ENCODE data around the gene NIPAL4.

Gene NIPAL4

DNA sequence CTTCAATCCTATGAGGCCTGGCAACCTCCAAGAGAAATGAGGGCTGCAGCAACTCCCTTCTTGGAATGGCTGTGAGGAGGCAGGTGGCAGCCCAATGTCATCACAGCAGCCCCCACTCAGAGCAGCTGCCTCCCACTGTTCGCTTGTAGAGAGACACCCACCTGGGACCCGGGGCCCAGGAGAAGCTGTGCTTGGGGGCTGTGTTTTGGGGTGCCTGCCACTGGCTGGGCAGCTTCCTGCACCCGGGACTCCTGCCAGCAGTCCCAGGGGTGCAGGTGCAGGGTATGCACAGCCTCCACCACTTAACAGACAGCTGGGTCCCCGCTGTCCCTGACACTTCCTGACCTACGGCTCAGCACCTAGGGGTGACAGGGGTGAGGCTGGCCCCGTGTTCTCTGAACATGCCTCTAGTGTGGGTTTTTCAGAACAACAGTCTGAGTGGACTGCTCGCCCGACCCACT is 26.2 kb downstream of the NIPAL4 start:
- no peak for DNase-seq

DNA sequence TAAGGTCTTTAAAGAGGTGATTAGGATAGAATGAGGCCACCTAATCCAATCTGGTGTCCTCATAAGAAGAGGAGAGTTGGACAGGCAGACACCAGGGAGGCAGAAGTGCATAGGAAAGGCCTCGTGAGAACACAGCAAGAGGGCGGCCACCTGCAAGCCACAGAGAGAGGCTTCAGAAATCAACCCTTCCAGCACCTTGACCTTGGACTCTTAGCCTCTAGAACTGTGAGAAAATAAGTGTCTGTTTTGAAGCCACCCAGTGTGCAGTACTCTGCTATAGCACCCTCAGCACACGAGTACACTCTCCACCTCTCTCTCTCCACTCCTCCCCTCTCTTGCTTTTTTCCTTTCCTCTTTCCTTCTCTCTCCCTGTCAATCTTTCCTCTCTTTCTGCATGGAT is 26.8 kb downstream of the NIPAL4 start:
- no peak for DNase-seq

DNA sequence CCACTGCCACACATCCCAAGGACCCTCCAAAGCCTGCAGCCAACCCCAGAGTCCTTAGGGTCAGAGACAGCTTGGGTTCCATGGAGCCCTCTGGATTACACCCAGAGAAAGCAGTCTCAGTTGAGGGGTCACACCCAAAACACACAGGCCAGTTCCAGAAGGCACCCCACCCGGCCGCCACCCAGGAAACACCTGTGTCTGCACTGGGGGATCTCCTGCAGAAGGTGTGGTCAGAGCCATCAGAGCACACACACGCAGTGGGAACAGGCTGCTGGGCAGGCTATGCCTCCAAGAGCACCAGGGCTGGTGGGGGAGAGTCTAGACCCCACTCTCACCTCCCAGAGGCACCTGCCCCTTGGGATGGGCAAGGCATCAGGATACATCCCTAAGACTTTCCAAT is 27.3 kb downstream of the NIPAL4 start:
- no peak for DNase-seq

DNA sequence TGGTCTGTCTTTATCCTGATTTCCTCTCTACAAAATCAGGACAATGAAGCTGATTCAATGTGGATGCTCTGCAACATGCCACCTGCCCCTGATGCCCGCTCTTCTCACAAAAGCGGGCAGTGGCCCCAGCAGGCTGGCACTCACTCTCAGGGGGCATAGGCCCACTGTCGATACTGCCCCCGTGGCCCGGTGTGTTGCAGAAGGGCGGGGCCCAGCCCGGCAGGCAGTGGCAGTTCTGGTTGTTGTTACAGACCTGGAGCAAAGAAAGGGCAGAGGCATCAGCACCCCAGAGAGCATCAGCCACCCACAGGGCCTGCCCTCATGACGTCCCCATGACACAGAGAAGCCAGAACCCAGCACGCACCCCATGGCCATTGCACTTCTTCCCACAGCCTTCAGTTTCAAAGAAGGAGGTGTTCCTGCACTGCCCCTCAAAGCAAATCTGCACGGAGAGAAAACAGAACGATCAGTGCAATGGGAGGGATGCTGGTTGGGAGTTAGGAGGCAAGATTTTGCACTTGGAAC is 31.5 kb downstream of the NIPAL4 start:
- no peak for DNase-seq

DNA sequence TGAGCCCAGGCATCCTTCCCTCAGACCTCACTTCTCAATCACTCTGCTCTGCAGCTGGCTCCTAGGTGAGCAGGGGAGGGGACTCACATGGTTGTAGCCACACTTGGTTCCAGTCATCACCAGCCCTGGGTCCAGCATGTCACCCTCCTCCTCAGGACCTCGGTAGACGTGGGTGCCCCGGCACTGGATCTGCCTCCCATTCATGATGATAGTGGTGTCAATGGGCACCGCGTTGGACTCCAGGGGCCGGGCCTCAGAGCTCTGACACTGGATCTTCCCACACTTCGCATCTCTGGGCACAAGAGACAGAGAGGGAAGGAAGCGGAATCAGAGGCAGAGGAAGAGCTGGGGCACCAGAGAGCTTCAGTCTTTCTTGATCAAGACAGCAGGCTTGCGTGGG is 32.9 kb downstream of the NIPAL4 start:
- DNase-seq = no peak

DNA sequence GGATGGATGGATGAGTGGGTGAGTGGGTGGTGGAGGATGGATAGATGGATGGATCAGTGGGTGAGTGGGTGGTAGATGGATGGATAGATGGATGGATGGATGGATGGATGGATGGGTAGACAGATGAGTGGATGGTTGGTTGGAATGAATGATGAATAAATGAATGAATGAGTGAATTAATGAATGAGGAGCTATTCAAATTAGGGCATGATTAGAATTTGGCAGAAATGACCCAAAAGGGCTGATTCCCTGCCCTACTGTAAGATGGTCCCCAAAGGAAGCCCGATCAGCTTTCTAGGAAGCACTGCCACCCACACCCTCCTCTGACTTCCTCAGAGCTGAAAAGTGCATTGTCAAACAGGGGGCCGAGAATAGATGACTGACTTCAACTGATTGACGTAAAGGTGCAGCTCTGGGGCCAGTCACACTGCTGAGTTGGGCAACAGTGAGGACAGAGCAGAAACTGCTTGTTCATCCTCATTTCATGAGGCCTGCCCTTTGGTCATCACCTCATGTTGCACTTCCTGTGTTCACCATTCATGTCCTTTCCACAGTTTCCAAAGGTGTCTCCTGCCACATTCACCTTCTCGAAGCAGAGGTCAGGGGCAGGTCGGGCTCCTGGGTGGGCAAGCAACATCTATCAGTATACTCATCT is 34.3 kb downstream of the NIPAL4 start:
- no peak for DNase-seq

DNA sequence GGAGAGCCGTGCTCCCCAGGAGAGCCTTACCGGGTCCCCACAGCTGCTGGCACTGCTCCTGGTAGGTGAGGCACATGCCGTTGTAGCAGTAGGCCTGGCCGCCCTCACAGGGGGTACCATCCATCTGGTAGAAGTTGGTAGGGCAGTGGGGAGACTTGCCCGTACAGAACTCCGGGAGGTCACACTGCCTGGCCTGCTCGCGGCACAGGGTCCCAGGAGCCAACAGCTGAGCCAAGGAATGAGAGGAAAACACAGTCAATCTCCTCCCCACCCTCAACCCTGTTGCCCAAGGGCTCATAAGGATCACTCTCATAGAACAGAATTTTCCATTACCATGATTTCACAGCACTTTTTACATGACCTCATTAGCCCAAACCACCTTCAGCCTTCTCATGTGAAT is 36.9 kb downstream of the NIPAL4 start:
- no peak for DNase-seq

DNA sequence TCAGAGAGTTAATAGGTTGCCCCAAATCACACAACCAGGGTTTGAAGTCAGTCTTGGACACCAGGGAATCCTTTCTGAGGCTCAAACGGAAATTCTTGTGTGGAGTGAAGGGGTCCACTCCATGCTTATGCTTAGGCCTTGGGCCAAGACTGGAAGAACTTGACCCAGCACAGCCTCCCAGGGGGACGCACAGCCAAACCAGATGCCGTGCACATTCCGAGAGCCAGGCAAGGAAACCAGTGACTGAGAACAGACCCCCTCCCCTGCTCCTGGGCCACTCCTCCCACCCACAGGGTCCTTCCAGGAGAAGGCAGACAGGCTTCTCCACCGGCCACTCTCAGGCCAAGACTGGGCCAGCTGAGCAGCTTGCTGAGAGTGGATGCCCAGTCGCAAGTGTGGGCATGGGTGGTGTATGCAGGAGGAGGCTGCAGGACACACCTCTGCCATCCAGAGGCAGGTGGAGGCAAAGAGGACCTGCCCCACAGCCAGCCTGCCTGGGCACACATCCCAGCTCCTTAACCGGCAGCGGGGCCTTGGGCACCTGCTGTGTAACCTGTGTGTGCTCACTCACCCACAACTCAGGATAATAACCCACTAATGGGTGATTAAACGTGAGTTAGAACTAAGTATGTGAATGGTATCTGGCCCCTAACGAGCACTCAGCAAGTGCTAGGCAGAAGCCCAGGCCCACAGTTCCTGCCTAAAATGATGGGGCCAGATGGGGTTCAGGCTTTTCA is 38.0 kb downstream of the NIPAL4 start:
- no peak for DNase-seq

DNA sequence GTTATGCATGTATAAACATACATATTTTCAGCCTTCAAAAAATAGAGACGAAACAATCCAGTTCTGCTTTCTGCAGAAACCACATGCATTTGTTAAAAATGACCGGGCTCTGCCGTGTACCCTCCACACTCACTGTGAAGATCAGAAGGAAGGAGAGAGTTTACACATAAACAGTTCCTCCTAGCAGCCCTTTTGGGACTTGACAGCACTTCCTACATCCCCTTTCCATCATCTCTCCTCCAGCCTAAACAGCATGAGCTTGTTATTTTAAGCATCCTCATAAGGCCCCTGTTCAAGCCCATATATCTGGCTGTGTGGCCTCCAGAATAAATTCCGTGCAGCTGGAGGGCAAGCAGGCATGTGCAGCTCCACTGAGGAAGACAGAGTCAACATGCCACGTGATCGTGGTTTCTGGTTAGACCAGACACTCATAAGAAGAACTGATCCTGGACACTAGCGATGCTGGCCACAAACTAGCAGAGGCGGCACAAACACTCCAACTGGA is 42.2 kb downstream of the NIPAL4 start:
- DNase-seq = peak; percentile 54

DNA sequence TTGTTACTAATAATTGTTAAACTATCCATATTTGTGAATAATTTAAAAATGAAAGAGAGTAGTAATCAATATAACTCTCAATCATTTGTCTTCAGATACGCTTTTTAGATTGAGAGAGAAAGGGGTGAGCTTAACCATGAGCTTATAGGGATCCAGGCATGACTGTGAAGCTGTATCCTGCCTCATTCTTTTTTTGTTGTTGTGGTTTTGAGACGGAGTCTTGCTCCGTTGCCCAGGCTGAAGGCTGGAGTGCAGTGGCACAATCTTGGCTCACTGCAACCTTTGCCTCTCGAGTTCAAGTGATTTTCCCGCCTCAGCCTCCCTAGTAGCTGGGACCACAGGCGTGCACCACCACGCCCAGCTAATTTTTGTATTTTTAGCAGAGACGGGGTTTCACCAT is 44.0 kb downstream of the NIPAL4 start:
- DNase-seq = no peak

DNA sequence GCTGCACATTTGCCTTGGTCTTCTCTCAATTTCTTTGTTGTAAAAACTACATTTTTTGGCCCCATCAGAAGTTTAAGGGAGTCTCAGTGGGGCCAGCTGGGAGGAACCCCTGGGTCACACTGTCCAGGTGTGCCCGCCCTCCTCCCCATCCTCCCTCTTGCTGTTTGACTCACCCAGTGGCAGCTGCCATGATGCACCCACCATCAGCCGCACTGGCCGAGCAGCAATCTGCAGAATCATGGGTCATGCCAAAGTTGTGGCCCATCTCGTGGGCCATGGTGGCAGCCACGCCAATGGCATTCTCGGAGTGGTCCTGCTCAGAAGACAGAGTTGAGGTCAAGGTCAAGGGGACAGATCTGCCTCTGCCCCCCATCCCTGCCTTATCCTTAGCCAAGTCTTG is 45.5 kb downstream of the NIPAL4 start:
- DNase-seq = no peak

DNA sequence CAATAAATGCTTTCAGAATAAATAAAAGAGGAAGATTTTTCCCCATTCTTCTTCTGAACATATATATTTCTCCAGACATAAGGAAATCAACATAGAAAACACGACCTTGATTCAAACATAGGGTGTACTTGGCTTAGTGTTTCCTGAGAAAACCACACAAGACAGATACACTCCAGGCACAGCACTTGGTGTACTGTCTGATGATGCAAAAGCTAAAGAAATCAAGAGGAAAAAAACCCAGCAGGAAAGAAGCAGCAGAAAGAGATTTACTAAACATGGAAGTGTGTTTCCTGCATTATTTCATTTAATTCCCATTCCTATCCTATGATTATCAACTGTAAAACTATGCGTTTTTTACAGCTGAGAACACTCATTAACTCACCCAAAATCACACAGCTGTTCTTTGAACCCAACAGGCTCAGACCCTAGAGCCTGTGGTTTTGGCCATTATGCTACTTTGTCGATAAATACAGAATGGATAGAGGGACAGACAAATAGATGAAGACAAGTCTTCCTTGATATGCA is 46.1 kb downstream of the NIPAL4 start:
- no peak for DNase-seq

DNA sequence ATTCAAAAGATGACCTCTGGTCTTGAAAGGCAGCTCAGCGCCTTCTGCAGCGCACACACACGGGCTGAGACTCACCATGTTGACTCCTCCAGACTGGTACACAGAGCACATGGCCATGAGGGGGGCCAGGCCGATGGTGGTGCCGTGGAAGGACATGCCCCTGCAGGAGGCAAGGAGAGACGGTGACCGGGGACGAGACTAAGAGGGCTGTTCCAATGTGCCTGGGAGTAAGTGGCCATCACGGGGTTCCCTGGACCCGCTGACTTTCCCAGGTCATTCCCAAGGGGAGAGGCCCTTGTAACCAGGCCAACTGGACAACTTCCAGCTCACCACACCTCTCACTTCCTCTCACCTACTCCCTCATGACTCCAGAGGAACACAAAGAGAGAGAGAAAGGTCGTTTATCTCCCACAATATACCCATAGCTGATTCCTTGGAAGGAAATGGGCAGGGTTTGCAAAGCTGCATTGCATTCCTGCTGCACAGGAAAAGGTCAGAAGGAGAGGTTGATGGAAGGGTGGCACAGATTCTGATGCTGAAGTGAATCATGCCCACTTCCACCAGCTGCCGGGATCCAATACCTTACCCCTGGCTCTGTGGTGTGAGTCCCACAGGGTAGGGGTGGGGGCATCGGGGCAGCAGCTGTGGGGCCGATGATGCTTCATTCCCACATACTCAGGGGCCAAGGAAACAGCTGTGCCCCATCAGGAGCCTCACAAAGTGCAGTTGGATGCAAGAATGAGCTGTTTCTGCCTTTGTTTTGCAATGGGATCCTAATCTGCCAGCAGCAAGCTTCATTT is 47.2 kb downstream of the NIPAL4 start:
- no peak for DNase-seq

DNA sequence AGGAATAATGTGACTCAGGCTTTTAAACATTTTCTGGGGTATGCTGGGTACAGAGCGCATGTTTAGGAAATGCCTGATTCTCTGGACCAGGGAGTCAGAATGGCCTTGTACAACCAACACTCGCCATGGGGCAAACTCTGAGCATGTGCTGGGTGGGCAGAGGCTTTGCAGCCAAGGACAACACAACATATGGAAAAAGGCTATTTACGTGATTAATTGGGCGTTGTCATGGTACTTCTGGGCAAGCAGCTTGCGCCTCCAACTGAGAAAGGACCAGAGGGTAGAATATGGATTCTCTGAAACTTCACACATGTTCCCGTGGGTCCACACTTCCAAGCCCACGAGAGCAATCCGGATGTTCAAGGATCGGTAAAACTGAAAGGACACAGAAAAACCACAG is 49.1 kb downstream of the NIPAL4 start:
- DNase-seq = no peak

DNA sequence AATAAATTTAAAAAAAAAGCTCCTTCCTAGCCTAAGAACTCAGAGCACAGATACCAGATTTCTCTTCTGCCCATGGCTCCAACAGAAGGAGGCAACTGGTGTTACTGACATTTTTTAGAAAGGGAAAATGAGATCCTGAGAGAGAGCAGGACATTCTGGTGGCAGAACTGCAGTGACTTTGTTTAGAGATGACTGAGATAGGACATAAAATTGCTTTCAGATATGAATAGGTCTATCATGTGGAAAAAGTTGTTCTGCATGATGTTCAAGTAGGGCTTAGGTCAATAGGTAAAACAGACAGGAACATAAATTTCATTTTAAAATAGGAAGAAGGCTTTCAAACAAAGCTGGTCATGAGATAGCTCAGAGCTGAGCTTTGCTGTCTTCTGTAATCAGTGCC is 49.6 kb downstream of the NIPAL4 start:
- DNase-seq = no peak

DNA sequence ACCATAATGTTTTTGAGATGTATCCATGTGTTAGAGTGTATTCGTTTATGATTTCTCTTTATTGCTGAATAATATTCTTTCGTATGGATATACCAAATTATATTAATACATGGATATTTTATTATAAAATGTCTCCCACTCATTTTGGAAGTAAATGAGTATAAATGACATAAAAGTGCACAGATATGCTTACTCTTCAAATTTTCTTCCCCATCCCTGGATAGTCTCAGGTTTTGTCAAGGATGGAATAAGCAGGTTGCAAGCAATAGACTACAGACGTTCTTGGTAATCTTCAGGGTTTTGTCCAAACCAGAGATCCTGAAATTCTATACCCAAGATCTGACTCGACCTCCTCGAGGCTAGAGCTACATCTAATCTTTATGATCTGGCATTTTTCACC is 50.7 kb downstream of the NIPAL4 start:
- no peak for DNase-seq

DNA sequence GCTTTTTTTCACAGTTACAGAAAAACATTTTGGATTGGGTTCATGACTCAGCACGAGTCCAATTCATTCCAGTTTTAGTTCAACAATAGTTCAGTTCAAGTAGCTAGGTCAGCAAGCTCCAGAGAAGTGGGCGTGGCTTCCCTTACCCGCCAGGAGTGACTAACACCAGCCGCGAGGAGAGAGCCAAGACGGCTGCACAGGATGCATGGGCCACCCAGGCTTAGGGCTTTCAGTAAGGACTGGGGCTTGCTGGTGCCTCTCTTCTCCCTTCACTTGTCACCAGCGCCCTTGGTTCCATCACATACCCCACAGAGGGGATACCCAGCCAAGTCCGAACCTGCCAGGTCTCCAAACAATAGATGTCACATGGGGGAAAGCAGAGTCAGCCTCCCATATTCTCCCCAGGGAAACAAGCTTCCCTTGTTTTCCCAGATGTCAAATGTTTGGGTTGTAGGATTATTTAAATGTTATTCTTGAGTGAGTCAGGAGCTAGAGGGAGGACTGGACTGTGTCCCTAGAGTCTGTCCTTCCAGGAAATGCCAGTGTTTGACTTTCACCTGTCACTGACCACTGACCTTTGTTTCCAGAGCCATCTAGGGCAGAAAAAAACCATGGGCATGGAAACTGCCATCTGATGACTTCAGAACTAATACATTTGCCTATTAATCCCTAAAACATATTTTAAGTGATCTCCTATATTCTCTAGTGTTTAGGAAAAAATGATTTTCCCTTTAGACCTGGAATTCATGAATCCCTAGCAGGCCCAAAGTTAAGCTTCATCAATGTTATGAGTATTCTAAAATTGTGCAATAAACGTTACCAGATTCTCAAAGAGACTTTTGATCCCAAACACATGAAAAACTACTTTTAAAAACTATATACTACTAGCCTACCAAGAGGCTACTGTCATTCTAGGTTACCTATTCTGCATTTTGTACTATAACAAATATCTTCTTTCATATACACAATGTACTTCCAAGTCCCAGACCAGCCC is 51.9 kb downstream of the NIPAL4 start:
- no peak for DNase-seq

DNA sequence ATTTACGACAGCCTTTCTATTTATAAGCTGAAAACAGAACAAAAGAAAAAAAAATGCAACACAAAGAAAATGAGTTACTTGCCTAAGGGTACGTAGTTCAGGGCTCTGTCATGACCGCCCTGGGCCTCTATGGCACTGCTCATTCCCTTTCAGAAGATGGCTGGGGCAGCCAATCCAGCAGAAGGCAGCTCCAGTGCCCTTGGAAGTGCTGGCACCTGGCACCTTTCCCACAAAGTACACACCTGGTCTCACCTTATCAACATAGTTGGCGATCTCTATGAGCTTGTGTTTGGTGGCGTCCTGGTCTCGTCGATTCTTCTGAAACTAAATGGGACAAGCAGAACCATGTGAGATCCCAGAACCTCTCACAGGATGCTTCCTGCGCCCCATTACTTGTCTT is 53.2 kb downstream of the NIPAL4 start:
- no peak for DNase-seq

DNA sequence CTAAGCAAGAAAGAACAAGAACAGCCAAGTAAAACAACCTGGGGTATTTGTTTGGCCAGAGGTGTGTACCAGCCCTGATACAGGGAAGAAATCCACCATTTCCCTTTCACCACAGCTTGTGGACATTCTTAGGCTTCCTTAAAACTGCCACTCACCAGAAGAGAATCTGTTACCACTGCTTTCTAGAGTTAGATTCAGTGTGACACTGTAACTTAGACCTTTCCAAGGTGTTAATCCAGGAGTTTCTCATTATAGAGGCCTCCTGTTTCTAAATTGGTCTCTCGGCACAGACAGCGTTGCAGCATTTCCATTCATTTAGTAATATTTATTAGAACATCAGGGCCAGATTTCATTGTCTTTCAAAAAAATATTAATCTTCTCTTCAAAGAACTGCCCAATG is 55.0 kb downstream of the NIPAL4 start:
- no peak for DNase-seq

DNA sequence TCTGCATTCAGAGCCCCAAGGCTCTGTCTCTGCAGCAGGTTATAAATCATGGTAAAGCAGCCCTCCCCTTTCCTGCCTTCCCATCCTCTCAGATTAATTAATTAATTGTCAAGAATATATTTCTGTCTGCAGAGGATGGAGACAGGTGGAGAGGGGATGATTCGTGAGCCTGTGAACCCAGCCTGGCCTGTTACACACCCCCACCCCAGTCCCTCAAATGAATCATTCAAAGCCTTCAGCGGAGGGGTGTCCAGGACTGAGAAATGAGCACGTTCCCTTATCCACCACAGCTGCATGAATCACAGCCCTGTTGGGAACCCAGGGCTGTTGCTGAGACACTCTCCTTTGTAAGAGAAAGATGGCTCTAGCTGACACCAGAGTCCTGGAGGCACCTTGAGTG is 56.0 kb downstream of the NIPAL4 start:
- DNase-seq = no peak

DNA sequence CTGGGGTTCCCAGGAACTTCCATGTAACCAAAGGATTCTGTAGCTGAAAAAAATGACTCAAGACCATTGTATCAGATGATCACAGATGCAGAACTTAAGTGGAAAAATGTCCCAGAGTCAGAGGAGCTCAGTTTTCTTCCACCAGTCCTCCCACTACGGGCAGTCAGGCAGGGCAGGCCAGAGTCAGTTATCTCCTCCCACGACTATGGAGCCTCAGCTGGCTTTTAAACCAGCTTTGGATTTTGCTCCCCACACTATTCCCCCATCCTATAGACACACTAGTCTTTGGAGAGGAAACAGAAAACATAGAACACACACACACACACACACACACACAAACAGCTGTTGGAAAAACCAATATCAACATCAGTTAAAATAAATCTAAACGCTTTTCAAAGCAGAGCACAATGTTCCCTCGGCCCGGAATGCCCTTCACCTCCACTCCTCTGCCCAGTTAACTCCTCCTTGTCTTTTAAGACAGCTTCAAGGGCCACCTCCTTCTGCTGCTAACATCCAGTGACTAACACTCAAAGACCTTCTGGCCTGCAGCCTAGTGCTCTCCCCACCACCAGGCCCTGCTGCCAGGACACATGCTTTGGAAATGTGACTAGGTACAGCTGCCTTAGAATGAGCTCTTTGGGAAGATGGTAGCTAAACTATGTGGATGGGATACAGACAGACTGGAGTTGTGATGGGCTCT is 56.8 kb downstream of the NIPAL4 start:
- no peak for DNase-seq
